MM.1S (cell line): Measurements from ENCODE around the gene SMG6.

Experiments
- EZH2 ChIP-seq: fragments of 300-600 bp; sonication (generic); optimal IDR thresholded peaks from 2 replicates; pipeline ENCODE3; 2017; ENCODE audit warnings: low read depth, mild to moderate bottlenecking, antibody characterized with exemption, low read length, mixed read lengths
- TF ChIP-seq, protein P1 (sequence below): fragments of 300-600 bp; sonication (generic); IDR thresholded peaks from 2 replicates; pipeline ENCODE4 v1.5.1; 2016; ENCODE audit warnings: antibody characterized with exemption, low read length, mixed read lengths

DNA sequence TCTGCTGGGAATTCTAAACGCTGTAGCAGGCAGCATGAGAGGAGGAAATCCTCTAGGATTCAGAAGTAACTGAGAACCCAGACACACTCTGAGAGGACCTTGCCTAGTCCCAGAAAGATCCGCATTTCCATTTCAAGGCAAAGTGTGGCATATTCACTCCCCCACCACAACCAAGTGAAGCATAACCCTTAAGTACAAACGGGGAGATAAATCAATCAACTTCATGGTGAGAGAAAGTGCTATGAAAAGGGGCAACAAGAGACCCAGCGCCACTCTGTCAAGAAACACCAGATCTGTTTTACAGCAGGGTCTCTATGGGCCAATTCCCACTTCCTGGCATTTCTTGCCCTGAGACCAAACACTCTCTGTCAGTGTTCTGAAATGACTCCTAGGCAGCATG is 68.3 kb downstream of the SMG6 start:
- TF ChIP-seq, protein P1, sequence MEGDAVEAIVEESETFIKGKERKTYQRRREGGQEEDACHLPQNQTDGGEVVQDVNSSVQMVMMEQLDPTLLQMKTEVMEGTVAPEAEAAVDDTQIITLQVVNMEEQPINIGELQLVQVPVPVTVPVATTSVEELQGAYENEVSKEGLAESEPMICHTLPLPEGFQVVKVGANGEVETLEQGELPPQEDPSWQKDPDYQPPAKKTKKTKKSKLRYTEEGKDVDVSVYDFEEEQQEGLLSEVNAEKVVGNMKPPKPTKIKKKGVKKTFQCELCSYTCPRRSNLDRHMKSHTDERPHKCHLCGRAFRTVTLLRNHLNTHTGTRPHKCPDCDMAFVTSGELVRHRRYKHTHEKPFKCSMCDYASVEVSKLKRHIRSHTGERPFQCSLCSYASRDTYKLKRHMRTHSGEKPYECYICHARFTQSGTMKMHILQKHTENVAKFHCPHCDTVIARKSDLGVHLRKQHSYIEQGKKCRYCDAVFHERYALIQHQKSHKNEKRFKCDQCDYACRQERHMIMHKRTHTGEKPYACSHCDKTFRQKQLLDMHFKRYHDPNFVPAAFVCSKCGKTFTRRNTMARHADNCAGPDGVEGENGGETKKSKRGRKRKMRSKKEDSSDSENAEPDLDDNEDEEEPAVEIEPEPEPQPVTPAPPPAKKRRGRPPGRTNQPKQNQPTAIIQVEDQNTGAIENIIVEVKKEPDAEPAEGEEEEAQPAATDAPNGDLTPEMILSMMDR: no peak
- TF ChIP-seq EZH2: no peak
